SK-N-SH treated with all-trans-retinoic acid at 6 μM for 48 hours (cell line): ENCODE data around the gene NGLY1.

Source experiments
- ARNTL ChIP-seq: fragments of 450-650 bp; formaldehyde crosslinking; IDR thresholded peaks from 2 replicates; pipeline ENCODE4 v1.5.0; 2020; ENCODE audit warnings: low read depth, mild to moderate bottlenecking, moderate library complexity, borderline replicate concordance
- ZNF565 ChIP-seq: fragments of 450-650 bp; formaldehyde crosslinking; conservative IDR thresholded peaks from 2 replicates; pipeline ENCODE4 v1.5.0; 2020; ENCODE audit warnings: low read depth, mild to moderate bottlenecking, moderate library complexity
- TF ChIP-seq, protein P1 (sequence below): fragments of 250-450 bp; sonication (Bioruptor Pico); IDR thresholded peaks from 2 replicates; pipeline ENCODE4 v1.5.1; 2021; ENCODE audit warnings: mild to moderate bottlenecking, moderate library complexity

GRCh38 chr3:25820816-25821486 lies 37.7 kb upstream of the NGLY1 start:
- TF ChIP-seq ZNF565 (CRISPR knock-in tag), result no peak
- no peak for TF ChIP-seq ARNTL (CRISPR knock-in tag)
- TF ChIP-seq, protein P1, sequence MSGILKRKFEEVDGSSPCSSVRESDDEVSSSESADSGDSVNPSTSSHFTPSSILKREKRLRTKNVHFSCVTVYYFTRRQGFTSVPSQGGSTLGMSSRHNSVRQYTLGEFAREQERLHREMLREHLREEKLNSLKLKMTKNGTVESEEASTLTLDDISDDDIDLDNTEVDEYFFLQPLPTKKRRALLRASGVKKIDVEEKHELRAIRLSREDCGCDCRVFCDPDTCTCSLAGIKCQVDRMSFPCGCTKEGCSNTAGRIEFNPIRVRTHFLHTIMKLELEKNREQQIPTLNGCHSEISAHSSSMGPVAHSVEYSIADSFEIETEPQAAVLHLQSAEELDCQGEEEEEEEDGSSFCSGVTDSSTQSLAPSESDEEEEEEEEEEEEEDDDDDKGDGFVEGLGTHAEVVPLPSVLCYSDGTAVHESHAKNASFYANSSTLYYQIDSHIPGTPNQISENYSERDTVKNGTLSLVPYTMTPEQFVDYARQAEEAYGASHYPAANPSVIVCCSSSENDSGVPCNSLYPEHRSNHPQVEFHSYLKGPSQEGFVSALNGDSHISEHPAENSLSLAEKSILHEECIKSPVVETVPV (CRISPR knock-in tag), result no peak
